Keratinocyte (primary cell): ENCODE results near the gene NOTCH1. TPM values are rescaled to one million over a fixed set of nuclear protein-coding genes. Genes with fewer than 3 reads are reported as not detected.

Experiments used
- DNase-seq: peaks from one replicate; pipeline ENCODE4 v3.0.0-alpha.2; 2011; ENCODE audit warnings: low read depth, missing footprints, low spot score
- FAIRE-seq: peaks from 2 replicates; lab custom pipeline; 2011; peaks lifted over from hg19 to GRCh38; lab: Jason Lieb, UNC
- H2AFZ ChIP-seq: 2 replicates; pipeline ENCODE4 v1.6.0; 2012; ENCODE audit warnings: low read length, control low read depth, inconsistent platforms; ENCODE audit not compliant: control insufficient read depth
- H3K27ac ChIP-seq: 2 replicates; pipeline ENCODE4 v1.5.1; 2011; ENCODE audit warnings: low read length; ENCODE audit not compliant: control insufficient read depth, insufficient read depth
- H3K27me3 ChIP-seq: 3 replicates; pipeline ENCODE4 v1.6.0; 2011; ENCODE audit warnings: low read length; ENCODE audit not compliant: control insufficient read depth, insufficient read depth; ENCODE audit errors: extremely low read depth
- H3K36me3 ChIP-seq, 2 experiments: 2 replicates in 1 of 2; 3 replicates in 1 of 2; pipeline ENCODE4 v1.5.1; 2011; ENCODE audit warnings: low read length in 2 of 2, mild to moderate bottlenecking in 1 of 2; ENCODE audit not compliant: control insufficient read depth in 2 of 2, insufficient read depth in 2 of 2; ENCODE audit errors: extremely low read depth in 1 of 2
- H3K4me1 ChIP-seq: 3 replicates; pipeline ENCODE4 v1.5.1; 2011; ENCODE audit warnings: low read length; ENCODE audit not compliant: control insufficient read depth, insufficient read depth; ENCODE audit errors: extremely low read depth
- H3K4me2 ChIP-seq: 3 replicates; pipeline ENCODE4 v1.6.0; 2011; ENCODE audit warnings: low read depth, low read length; ENCODE audit not compliant: control insufficient read depth, insufficient read depth; ENCODE audit errors: extremely low read depth
- H3K4me3 ChIP-seq, 3 experiments: fragments of 200-600 bp in 1 of 3; sonication (generic) in 1 of 3; 2 replicates in 2 of 3; 3 replicates in 1 of 3; pipeline ENCODE4 v1.5.1; 2011 to 2016; ENCODE audit warnings: low read length in 3 of 3, mild to moderate bottlenecking in 3 of 3, control low read depth in 2 of 3, inconsistent platforms in 1 of 3, low read depth in 1 of 3, mixed read lengths in 1 of 3, mixed run types in 1 of 3, moderate library complexity in 1 of 3; ENCODE audit not compliant: control insufficient read depth in 2 of 3, insufficient read depth in 2 of 3; ENCODE audit errors: extremely low read depth in 1 of 3
- H3K79me2 ChIP-seq: 2 replicates; pipeline ENCODE4 v1.6.0; 2012; ENCODE audit warnings: low read length; ENCODE audit not compliant: control insufficient read depth, insufficient read depth
- H3K9ac ChIP-seq: 3 replicates; pipeline ENCODE4 v1.6.0; 2011; ENCODE audit warnings: low read length; ENCODE audit not compliant: control insufficient read depth, insufficient read depth; ENCODE audit errors: extremely low read depth
- H3K9me1 ChIP-seq: 3 replicates; pipeline ENCODE4 v1.6.0; 2011; ENCODE audit warnings: low read length; ENCODE audit not compliant: control insufficient read depth, insufficient read depth; ENCODE audit errors: extremely low read depth
- H3K9me3 ChIP-seq: 2 replicates; pipeline ENCODE4 v1.5.1; 2012; ENCODE audit warnings: low read depth, low read length; ENCODE audit not compliant: control insufficient read depth
- H4K20me1 ChIP-seq: 3 replicates; pipeline ENCODE4 v1.6.0; 2011; ENCODE audit warnings: low read length; ENCODE audit not compliant: control insufficient read depth, insufficient read depth; ENCODE audit errors: extremely low read depth
- CTCF ChIP-seq, 3 experiments: IDR thresholded peaks in 1 of 3; conservative IDR thresholded peaks in 1 of 3; optimal IDR thresholded peaks in 1 of 3; 2 replicates in 2 of 3; 3 replicates in 1 of 3; pipeline versions ENCODE3 to v1.5.1; 2011; ENCODE audit warnings: low read length in 3 of 3, mild to moderate bottlenecking in 3 of 3, moderate library complexity in 2 of 3, control low read depth in 1 of 3, inconsistent platforms in 1 of 3; ENCODE audit not compliant: insufficient read depth in 2 of 3; ENCODE audit errors: extremely low read depth in 1 of 3
- EZH2 ChIP-seq: IDR thresholded peaks from one replicate; pipeline ENCODE4 v1.6.1; 2012; ENCODE audit warnings: inconsistent platforms, mild to moderate bottlenecking, low read length, moderate library complexity
- dilution Hi-C: fragments of 300-500 bp; cut with MboI; formaldehyde crosslinking; loops from one replicate; pipeline ENCODE4 v1.7.0; 2020; ENCODE audit warnings: low sequenced_read_pairs; ENCODE audit not compliant: extremely low pct_ligation_motif_present
- polyA plus RNA-seq, 5 experiments: library from polyadenylated mRNA; depleted of rRNA in 3 of 5; stranded (reverse) in 3 of 5; stranded (forward) in 1 of 5; unstranded in 1 of 5; fragments of >200 nt; gene quantifications; 1 replicate in 1 of 5; 2 replicates in 3 of 5; 3 replicates in 1 of 5; pipeline versions ENCODE4 v1.2.1 to v1.2.3, GENCODE V29; 2011 to 2012; ENCODE audit warnings: missing spikeins in 2 of 5, low read depth in 1 of 5, low replicate concordance in 1 of 5

NOTCH1 gene
- polyA plus RNA-seq, 1 donor (not counting 4 experiments of a cell fraction or from before 2014, with no cell fraction given) = 6.1 TPM

- no peak overlapping the region for H2AFZ ChIP-seq
- no peaks in the 10 kb centered on the region for H3K27me3 ChIP-seq
- no peak for FAIRE-seq
- no peaks in the 10 kb centered on the region for H3K9me1 ChIP-seq
- H3K36me3 ChIP-seq = peaks cover 54 to 60% of the 10 kb centered on the region in 2 experiments
- H3K4me2 ChIP-seq = no peak overlapping the region
- H3K9ac ChIP-seq = no peak overlapping the region
- no peaks in the 10 kb centered on the region for H3K9me3 ChIP-seq
- no peak for DNase-seq
- TF ChIP-seq CTCF (optimal IDR thresholded peaks at IDR 0.05 in 1 of 3, IDR thresholded peaks at IDR 0.05 in 1 of 3, conservative IDR thresholded peaks at IDR 0.05 in 1 of 3; ENCODE audit: extremely low read depth in 1 of 3, insufficient read depth in 2 of 3, low read length in 3 of 3) = no peak
- TF ChIP-seq EZH2 = no peak
- dilution Hi-C loops = no loop called here
- no peaks in the 10 kb centered on the region for H4K20me1 ChIP-seq
- H3K79me2 ChIP-seq = peaks cover 2% of the 10 kb centered on the region
- H3K4me3 ChIP-seq = no peak overlapping the region
- H3K4me1 ChIP-seq = no peaks in the 10 kb centered on the region
- no peak overlapping the region for H3K27ac ChIP-seq
These were observed 97.2 kb downstream of the NOTCH1 start for GRCh38 chr9:136448655-136449054.

- H3K4me2 ChIP-seq = no peak overlapping the region
- no peaks in the 10 kb centered on the region for H4K20me1 ChIP-seq
- H2AFZ ChIP-seq = no peak overlapping the region
- no peaks in the 10 kb centered on the region for H3K27me3 ChIP-seq
- TF ChIP-seq CTCF (optimal IDR thresholded peaks at IDR 0.05 in 1 of 3, IDR thresholded peaks at IDR 0.05 in 1 of 3, conservative IDR thresholded peaks at IDR 0.05 in 1 of 3; ENCODE audit: extremely low read depth in 1 of 3, insufficient read depth in 2 of 3, low read length in 3 of 3) (no peak), EZH2 (no peak)
- no peak overlapping the region for H3K27ac ChIP-seq
- H3K36me3 ChIP-seq = peaks cover 63 to 66% of the 10 kb centered on the region in 2 experiments
- H3K79me2 ChIP-seq = peaks cover 2% of the 10 kb centered on the region
- DNase-seq (no peak), FAIRE-seq (no peak)
- no peaks in the 10 kb centered on the region for H3K4me1 ChIP-seq
- no peaks in the 10 kb centered on the region for H3K9me1 ChIP-seq
- no peak overlapping the region for H3K4me3 ChIP-seq
- dilution Hi-C loops = no loop called here
- H3K9ac ChIP-seq = no peak overlapping the region
- no peaks in the 10 kb centered on the region for H3K9me3 ChIP-seq
These were observed 98.6 kb downstream of the NOTCH1 start for GRCh38 chr9:136447173-136447778.
